A673 (cell line): ENCODE measurements around the gene GCC2.

ENCODE experiments used
- EZH2 ChIP-seq: fragments of 200-600 bp; sonication (generic); IDR thresholded peaks from 2 replicates; pipeline ENCODE4 v1.6.1; 2017; ENCODE audit warnings: borderline replicate concordance, low read depth, mild to moderate bottlenecking, mixed read lengths, antibody characterized with exemption, low read length; ENCODE audit not compliant: poor library complexity, severe bottlenecking
- TF ChIP-seq, protein P1 (sequence below): fragments of 300-800, 200-600 bp; sonication (generic); conservative IDR thresholded peaks from 2 replicates; pipeline ENCODE4 v1.5.1; 2017; ENCODE audit warnings: low read depth, mild to moderate bottlenecking, antibody characterized with exemption, low read length, moderate library complexity, mixed read lengths

DNA sequence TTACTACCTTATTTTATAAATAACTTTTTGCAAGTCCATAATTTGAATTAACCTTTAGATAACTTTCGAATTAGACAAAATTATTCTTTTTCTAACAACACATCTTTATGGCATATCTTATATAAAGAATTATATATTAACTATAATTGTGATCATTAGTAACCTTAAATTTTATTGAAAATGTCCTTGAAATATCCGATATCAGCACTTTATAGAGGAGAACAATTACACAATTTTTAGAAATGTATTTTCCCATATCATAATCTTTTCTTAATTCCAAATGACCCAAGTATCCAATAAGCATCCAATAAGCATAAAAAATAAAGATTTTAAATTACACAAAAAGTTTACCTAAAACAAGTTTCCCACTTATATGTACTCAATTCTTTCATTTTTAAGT lies 7.3 kb upstream of the GCC2 start:
- TF ChIP-seq EZH2 = no peak
- TF ChIP-seq, protein P1, sequence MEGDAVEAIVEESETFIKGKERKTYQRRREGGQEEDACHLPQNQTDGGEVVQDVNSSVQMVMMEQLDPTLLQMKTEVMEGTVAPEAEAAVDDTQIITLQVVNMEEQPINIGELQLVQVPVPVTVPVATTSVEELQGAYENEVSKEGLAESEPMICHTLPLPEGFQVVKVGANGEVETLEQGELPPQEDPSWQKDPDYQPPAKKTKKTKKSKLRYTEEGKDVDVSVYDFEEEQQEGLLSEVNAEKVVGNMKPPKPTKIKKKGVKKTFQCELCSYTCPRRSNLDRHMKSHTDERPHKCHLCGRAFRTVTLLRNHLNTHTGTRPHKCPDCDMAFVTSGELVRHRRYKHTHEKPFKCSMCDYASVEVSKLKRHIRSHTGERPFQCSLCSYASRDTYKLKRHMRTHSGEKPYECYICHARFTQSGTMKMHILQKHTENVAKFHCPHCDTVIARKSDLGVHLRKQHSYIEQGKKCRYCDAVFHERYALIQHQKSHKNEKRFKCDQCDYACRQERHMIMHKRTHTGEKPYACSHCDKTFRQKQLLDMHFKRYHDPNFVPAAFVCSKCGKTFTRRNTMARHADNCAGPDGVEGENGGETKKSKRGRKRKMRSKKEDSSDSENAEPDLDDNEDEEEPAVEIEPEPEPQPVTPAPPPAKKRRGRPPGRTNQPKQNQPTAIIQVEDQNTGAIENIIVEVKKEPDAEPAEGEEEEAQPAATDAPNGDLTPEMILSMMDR = no peak
